Measurements from ENCODE around the gene ATL3.

DNA sequence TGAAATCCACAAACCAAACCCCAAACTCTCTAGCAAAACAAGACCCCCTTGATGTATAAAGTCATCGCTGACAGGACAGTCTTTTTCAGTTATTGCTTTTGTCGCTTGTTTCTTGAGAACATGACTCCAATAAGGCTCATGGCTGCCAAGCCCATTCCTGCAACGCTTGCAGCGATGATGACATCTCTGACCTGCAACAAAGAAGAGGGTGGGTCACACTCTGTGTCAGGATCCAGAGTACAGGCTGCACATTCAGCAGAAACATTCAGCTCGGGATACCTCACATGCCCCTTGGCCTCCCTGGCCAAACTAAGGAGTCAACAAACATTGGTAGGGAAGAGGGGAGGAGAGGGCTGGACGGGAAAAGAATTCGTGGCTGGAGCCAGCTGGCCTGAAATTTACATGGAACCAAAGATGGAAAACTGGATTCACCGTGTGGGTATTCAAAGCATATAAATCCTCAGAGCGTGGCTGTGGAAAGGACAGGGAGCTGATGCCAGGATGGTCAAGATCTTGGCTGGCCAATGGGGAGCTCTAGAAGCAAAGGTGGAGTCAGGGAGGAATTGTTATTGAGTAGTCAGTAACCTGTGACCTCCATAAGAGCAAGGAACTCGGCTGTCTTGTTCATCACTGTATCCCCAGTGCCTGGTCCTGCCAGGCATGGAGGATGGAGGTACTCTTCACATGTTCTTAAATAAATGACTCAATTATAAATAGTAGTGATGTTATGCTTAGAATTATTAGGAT is 96.1 kb downstream of the ATL3 start:
- TF ChIP-seq, protein P1, sequence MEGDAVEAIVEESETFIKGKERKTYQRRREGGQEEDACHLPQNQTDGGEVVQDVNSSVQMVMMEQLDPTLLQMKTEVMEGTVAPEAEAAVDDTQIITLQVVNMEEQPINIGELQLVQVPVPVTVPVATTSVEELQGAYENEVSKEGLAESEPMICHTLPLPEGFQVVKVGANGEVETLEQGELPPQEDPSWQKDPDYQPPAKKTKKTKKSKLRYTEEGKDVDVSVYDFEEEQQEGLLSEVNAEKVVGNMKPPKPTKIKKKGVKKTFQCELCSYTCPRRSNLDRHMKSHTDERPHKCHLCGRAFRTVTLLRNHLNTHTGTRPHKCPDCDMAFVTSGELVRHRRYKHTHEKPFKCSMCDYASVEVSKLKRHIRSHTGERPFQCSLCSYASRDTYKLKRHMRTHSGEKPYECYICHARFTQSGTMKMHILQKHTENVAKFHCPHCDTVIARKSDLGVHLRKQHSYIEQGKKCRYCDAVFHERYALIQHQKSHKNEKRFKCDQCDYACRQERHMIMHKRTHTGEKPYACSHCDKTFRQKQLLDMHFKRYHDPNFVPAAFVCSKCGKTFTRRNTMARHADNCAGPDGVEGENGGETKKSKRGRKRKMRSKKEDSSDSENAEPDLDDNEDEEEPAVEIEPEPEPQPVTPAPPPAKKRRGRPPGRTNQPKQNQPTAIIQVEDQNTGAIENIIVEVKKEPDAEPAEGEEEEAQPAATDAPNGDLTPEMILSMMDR (IDR thresholded peaks at IDR 0.05): no peak
- no peak for TF ChIP-seq POLR2AphosphoS5 (IDR thresholded peaks at IDR 0.05; ENCODE audit: insufficient read depth in 1 of 2, low read depth in 1 of 2)
